ENCODE results near the gene ZNF444. TPM values are rescaled to one million over a fixed set of nuclear protein-coding genes. Genes with fewer than 3 reads are reported as not detected.

Gene ZNF444
- total and polyA plus RNA-seq, 2 of the 4 experiments (the other 2 are of a cell fraction): 2.5 to 20.3 TPM

- Histone ChIP-seq H3K27ac (ENCODE audit: insufficient read depth, low read length) (no peak overlapping the region), H3K27me3 (ENCODE audit: control insufficient read depth, insufficient read depth, low read length) (no peaks in the 10 kb centered on the region), H2AK5ac (ENCODE audit: low read depth, low read length) (no peak overlapping the region), H2BK20ac (ENCODE audit: low read depth, low read length) (no peak overlapping the region), H3K18ac (ENCODE audit: low read depth, low read length) (no peak overlapping the region), H3K4me2 (ENCODE audit: low read depth, low read length) (no peak overlapping the region), H4K8ac (ENCODE audit: low read depth in 2 of 2, low read length in 2 of 2) (no peak overlapping the region), H3K23ac (ENCODE audit: low read depth, low read length) (no peak overlapping the region), H3K79me1 (ENCODE audit: low read depth in 1 of 2, low read length in 2 of 2) (no peaks in the 10 kb centered on the region), H2AFZ (replicated peaks; ENCODE audit: low read length, poor library complexity) (no peak overlapping the region), H3K4ac (ENCODE audit: low read depth, low read length) (no peak overlapping the region), H3K14ac (replicated peaks; ENCODE audit: low read depth, low read length) (no peak overlapping the region), H3K36me3 (ENCODE audit: control insufficient read depth, insufficient read depth, low read length) (no peaks in the 10 kb centered on the region), H4K20me1 (ENCODE audit: insufficient read depth, low read length) (no peaks in the 10 kb centered on the region), H2BK120ac (ENCODE audit: low read depth, low read length) (no peak overlapping the region), H2BK5ac (ENCODE audit: low read depth, low read length, poor library complexity, severe bottlenecking) (no peak overlapping the region), H3K9ac (ENCODE audit: low read depth, low read length) (no peak overlapping the region), H3K9me3 (ENCODE audit: control insufficient read depth, insufficient read depth, low read length) (no peaks in the 10 kb centered on the region), H3K9me1 (ENCODE audit: insufficient read depth, low read length) (no peaks in the 10 kb centered on the region; the same call in 1 of the 2 replicates), H4K91ac (ENCODE audit: insufficient read depth, low read depth, low read length) (no peak overlapping the region), H3K4me3 (ENCODE audit: insufficient read depth, low read depth, low read length) (no peak overlapping the region), H3K56ac (ENCODE audit: extremely low read depth, insufficient read depth, low read length) (no peak overlapping the region), H2AK9ac (replicated peaks; ENCODE audit: low read depth, low read length, poor library complexity) (no peak overlapping the region), H2BK15ac (ENCODE audit: low read depth, low read length) (no peak overlapping the region), H3K4me1 (ENCODE audit: control insufficient read depth, insufficient read depth, low read length) (peaks cover 11% of the 10 kb centered on the region; the same call in 1 of the 2 replicates), H4K5ac (ENCODE audit: low read depth, low read length) (no peak overlapping the region)
- TF ChIP-seq RCOR1 (IDR thresholded peaks at IDR 0.05; ENCODE audit: insufficient replicate concordance, low read length) (no peak), BHLHE40 (IDR thresholded peaks at IDR 0.05; ENCODE audit: low read depth, low read length) (no peak), FOS (IDR thresholded peaks at IDR 0.05; ENCODE audit: low read depth, low read length) (no peak), USF2 (IDR thresholded peaks at IDR 0.05; ENCODE audit: low read depth, low read length) (no peak), MAZ (IDR thresholded peaks at IDR 0.05; ENCODE audit: borderline replicate concordance, low read depth, low read length) (no peak), SMC3 (IDR thresholded peaks at IDR 0.05; ENCODE audit: low read depth, low read length) (no peak)
- ChIA-PET CTCF (no interaction called here), POLR2A (ENCODE audit: unreplicated experiment) (interaction anchor here (0.7 kb wide), 1 partner anchor 123 kb away, joined by 4 read pairs; no protein-coding TSS in a partner anchor)
- intact Hi-C loops (cut with micrococcal nuclease) (no loop called here), dilution Hi-C loops (cut with HindIII; ENCODE audit: low sequenced_read_pairs, unreplicated experiment) (no loop called here), in situ Hi-C loops (cut with MboI; ENCODE audit: low sequenced_read_pairs) (loop anchor here (25.0 kb wide), 2 partner anchors 443 to 1668 kb away; partner anchors contain the start of genes CDC42EP5, EPN1 and LENG9)
- WGBS, 2 experiments (ENCODE audit: extremely low coverage in 2 of 2, insufficient read length in 1 of 2): 31% methylated on average over 3 of the region's 7 CpGs; no CpG with 5 or more reads in 1 of the 2 experiments
- no TSS peak for BruUV-seq (replicated peaks)
- ATAC-seq (ENCODE audit: low read depth): no peak
- DNase-seq: no peak
Observed at GRCh38 chr19:56130006-56130405, 11.1 kb upstream of the ZNF444 start.
